K562 (cell line): Measurements from ENCODE around the gene SLBP. TPM values are rescaled to one million over a fixed set of nuclear protein-coding genes. Genes with fewer than 3 reads are reported as not detected.

Experiments
- DMBX1 ChIP-seq: fragments of 250-450 bp; sonication (Bioruptor Pico); IDR thresholded peaks from 2 replicates; pipeline ENCODE4 v1.8.0; 2022; ENCODE audit warnings: inconsistent platforms, mild to moderate bottlenecking, moderate library complexity, borderline replicate concordance
- E2F6 ChIP-seq, 2 experiments: IDR thresholded peaks; 2 replicates each; pipeline ENCODE4 v1.6.1; 2011; ENCODE audit warnings: borderline replicate concordance in 1 of 2, control low read depth in 1 of 2, low read depth in 1 of 2, low read length in 1 of 2, mild to moderate bottlenecking in 1 of 2, mixed read lengths in 1 of 2, moderate library complexity in 1 of 2; ENCODE audit not compliant: insufficient read depth in 1 of 2, insufficient read length in 1 of 2, poor library complexity in 1 of 2, severe bottlenecking in 1 of 2; ENCODE audit errors: extremely low read depth in 1 of 2
- ELF2 ChIP-seq: fragments of 250-450 bp; sonication (Bioruptor Pico); IDR thresholded peaks from 2 replicates; pipeline ENCODE4 v1.5.0; 2021; ENCODE audit warnings: mild to moderate bottlenecking
- FOS ChIP-seq: IDR thresholded peaks from 3 replicates; pipeline ENCODE4 v1.6.1; 2011; ENCODE audit not compliant: insufficient read length; ENCODE audit errors: extremely low read depth
- FOXJ2 ChIP-seq: fragments of 200-800 bp; sonication (Bioruptor generic); IDR thresholded peaks from 2 replicates; pipeline ENCODE4 v1.6.1; 2016; ENCODE audit warnings: missing genetic modification characterization, missing compliant biosample characterization
- GATAD2B ChIP-seq: fragments of 450-650 bp; IDR thresholded peaks from 2 replicates; pipeline ENCODE4 v1.6.1; 2017; ENCODE audit warnings: mild to moderate bottlenecking, borderline replicate concordance
- KDM2B ChIP-seq: fragments of 250-450 bp; sonication (Bioruptor Pico); IDR thresholded peaks from 2 replicates; pipeline ENCODE4 v1.8.0; 2021; ENCODE audit warnings: mild to moderate bottlenecking, moderate library complexity
- NFXL1 ChIP-seq: fragments of 450-650 bp; formaldehyde crosslinking; IDR thresholded peaks from 2 replicates; pipeline ENCODE4 v1.4.0; 2021; ENCODE audit warnings: mild to moderate bottlenecking
- NR0B1 ChIP-seq: fragments of 450-650 bp; IDR thresholded peaks from one replicate; pipeline ENCODE4 v1.6.1; 2018; ENCODE audit warnings: mild to moderate bottlenecking, moderate library complexity; ENCODE audit not compliant: partially characterized antibody
- PHB2 ChIP-seq: fragments of 450-650 bp; IDR thresholded peaks from 2 replicates; pipeline ENCODE4 v1.6.1; 2017; ENCODE audit warnings: low read depth
- POLR2AphosphoS2 ChIP-seq: IDR thresholded peaks from 2 replicates; pipeline ENCODE4 v1.6.1; 2012; ENCODE audit warnings: low read length, improper control_type of control experiment
- RFX1 ChIP-seq: fragments of 450-650 bp; IDR thresholded peaks from 2 replicates; pipeline ENCODE4 v1.6.1; 2016; ENCODE audit warnings: mild to moderate bottlenecking, moderate library complexity
- TAF7 ChIP-seq: fragments of 450-650 bp; IDR thresholded peaks from 2 replicates; pipeline ENCODE4 v1.6.1; 2016; ENCODE audit warnings: missing genetic modification characterization, missing compliant biosample characterization
- TBL1XR1 ChIP-seq, 2 experiments: IDR thresholded peaks; 2 replicates each; pipeline ENCODE4 v1.6.1; 2012; ENCODE audit warnings: improper control_type of control experiment in 2 of 2, low read length in 2 of 2, mild to moderate bottlenecking in 1 of 2
- THAP7 ChIP-seq: fragments of 250-450 bp; sonication (Bioruptor Pico); IDR thresholded peaks from 2 replicates; pipeline ENCODE4 v1.5.0; 2021
- YY1 ChIP-seq, 3 experiments: IDR thresholded peaks; 2 replicates each; pipeline ENCODE4 v1.6.1; 2011; ENCODE audit warnings: low read length in 2 of 3, mild to moderate bottlenecking in 2 of 3, moderate library complexity in 2 of 3, borderline replicate concordance in 1 of 3, control low read depth in 1 of 3, low read depth in 1 of 3; ENCODE audit not compliant: insufficient read depth in 3 of 3, insufficient replicate concordance in 2 of 3, control insufficient read depth in 1 of 3, insufficient read length in 1 of 3; ENCODE audit errors: extremely low read depth in 1 of 3
- ZBTB12 ChIP-seq: fragments of 250-450 bp; sonication (Bioruptor Pico); IDR thresholded peaks from 2 replicates; pipeline ENCODE4 v1.4.0; 2020
- ZNF354B ChIP-seq: fragments of 250-450 bp; sonication (Bioruptor Pico); IDR thresholded peaks from 2 replicates; pipeline ENCODE4 v1.4.0; 2020
- ZNF561 ChIP-seq: fragments of 450-650 bp; formaldehyde crosslinking; conservative IDR thresholded peaks from 2 replicates; pipeline ENCODE4 v1.4.0; 2020; ENCODE audit warnings: mild to moderate bottlenecking, moderate library complexity
- ZNF740 ChIP-seq, 3 experiments: fragments of 200-800 bp in 1 of 3; sonication (Bioruptor generic) in 1 of 3; sonication (generic) in 1 of 3; formaldehyde crosslinking in 1 of 3; IDR thresholded peaks; 2 replicates each; pipeline versions ENCODE4 v1.6.1 to v1.8.0; 2016 to 2022; ENCODE audit warnings: mild to moderate bottlenecking in 2 of 3, missing compliant biosample characterization in 2 of 3, missing genetic modification characterization in 2 of 3, missing genetic modification reagents in 1 of 3
- polyA plus RNA-seq, 8 experiments: library from polyadenylated mRNA; depleted of rRNA in 4 of 8; stranded (reverse) in 5 of 8; unstranded in 3 of 8; fragments of >200 nt; fragmentation: Nextera tagmentation in 2 of 8; fragmentation: Illumina TruSeq in 1 of 8; extraction: Ambion mirVana in 2 of 8; extraction: Trizol in 1 of 8; gene quantifications; 2 replicates each; pipeline versions ENCODE4 v1.2.1 to v1.2.3, GENCODE V29; 2011 to 2014; ENCODE audit warnings: inconsistent platforms in 1 of 8, missing spikeins in 1 of 8
- total RNA-seq, 7 experiments: library from RNA; depleted of rRNA in 6 of 7; stranded (reverse); fragments of >200 nt in 6 of 7; fragmentation: Illumina TruSeq in 2 of 7; extraction: Trizol in 2 of 7; gene quantifications; 2 replicates each; pipeline versions ENCODE4 v1.2.1 to v1.2.3, GENCODE V29; 2011 to 2021; ENCODE audit warnings: low replicate concordance in 1 of 7

The SLBP gene
- total and polyA plus RNA-seq, 9 of the 15 experiments (the other 6 are each of a cell fraction or from before 2014, with no cell fraction given), result 49.4 to 221 (median 162) TPM

- TF ChIP-seq DMBX1 (CRISPR knock-in tag) (peak; percentile 45; the same call in 1 of the 2 replicates), ZNF561 (CRISPR knock-in tag) (no peak), THAP7 (no peak), NFXL1 (no peak), E2F6 (IDR thresholded peaks at IDR 0.05; ENCODE audit: borderline replicate concordance in 1 of 2, extremely low read depth in 1 of 2, insufficient read depth in 1 of 2, insufficient read length in 1 of 2, low read depth in 1 of 2, low read length in 1 of 2, poor library complexity in 1 of 2, severe bottlenecking in 1 of 2) (peak; percentile 91 to 93), YY1 (IDR thresholded peaks at IDR 0.05; ENCODE audit: borderline replicate concordance in 1 of 3, control insufficient read depth in 1 of 3, extremely low read depth in 1 of 3, insufficient read depth in 3 of 3, insufficient read length in 1 of 3, insufficient replicate concordance in 2 of 3, low read depth in 1 of 3, low read length in 2 of 3) (no peak), NR0B1 (no peak), PHB2 (no peak), ZBTB12 (CRISPR knock-in tag) (no peak), POLR2AphosphoS2 (no peak), ZNF354B (CRISPR knock-in tag) (no peak), FOS (no peak), ELF2 (CRISPR knock-in tag) (no peak), TBL1XR1 (IDR thresholded peaks at IDR 0.05; ENCODE audit: low read length in 2 of 2) (no peak), ZNF740 (CRISPR knock-in tag; IDR thresholded peaks at IDR 0.05) (peak; percentile 81), ZNF740 (tag; IDR thresholded peaks at IDR 0.05) (no peak), FOXJ2 (no peak), RFX1 (no peak), GATAD2B (peak; percentile 88), TAF7 (tag) (no peak), KDM2B (CRISPR knock-in tag) (no peak; the same call in 1 of the 2 replicates)
These were observed 28.2 kb downstream of the SLBP start, which contains the start of gene FAM53A (continued) for GRCh38 chr4:1683736-1684505.
